NCI-H345 treated with DMSO at 0.1 percent for 48 hours (cell line): ENCODE results near the gene REG1A.

Experiments used
- DNase-seq: peaks from one replicate; lab custom pipeline; 2025; ENCODE audit not compliant: unreplicated experiment; lab: John Stamatoyannopoulos, UW

REG1A gene

GRCh38 chr2:79124907-79125720 lies 4.8 kb downstream of the REG1A start:
- no peak for DNase-seq

- no peak for DNase-seq
Measured at GRCh38 chr2:79125721-79125985, 5.4 kb downstream of the REG1A start.

- no peak for DNase-seq
Measured at GRCh38 chr2:79128406-79128805, 8.1 kb downstream of the REG1A start.

GRCh38 chr2:79129260-79129659 lies 9.0 kb downstream of the REG1A start:
- DNase-seq = no peak

GRCh38 chr2:79129804-79130203 lies 9.5 kb downstream of the REG1A start:
- no peak for DNase-seq

GRCh38 chr2:79131687-79132086 lies 11.4 kb downstream of the REG1A start:
- DNase-seq = no peak

- DNase-seq = no peak
Measured at GRCh38 chr2:79138385-79138784, 18.1 kb downstream of the REG1A start.

GRCh38 chr2:79139423-79139822 lies 19.1 kb downstream of the REG1A start:
- DNase-seq = no peak

- DNase-seq = no peak
Measured at GRCh38 chr2:79155826-79156476, 35.7 kb downstream of the REG1A start.

GRCh38 chr2:79159030-79159429 lies 38.7 kb downstream of the REG1A start:
- no peak for DNase-seq

GRCh38 chr2:79159653-79160052 lies 39.4 kb downstream of the REG1A start, which contains the start of gene REG3A:
Gene REG3A (minus strand): TSS chr2:79159753. CDS start chr2:79159405, 348 bp downstream.
- DNase-seq = no peak

- DNase-seq = no peak
Measured at GRCh38 chr2:79162132-79162531, 41.8 kb downstream of the REG1A start.

GRCh38 chr2:79162801-79163200 lies 42.5 kb downstream of the REG1A start:
- DNase-seq = no peak

GRCh38 chr2:79171348-79171958 lies 51.2 kb downstream of the REG1A start:
- DNase-seq = no peak
